CD14-positive monocyte (primary cell): ENCODE data around the gene CTSH. TPM values are rescaled to one million over a fixed set of nuclear protein-coding genes. Genes with fewer than 3 reads are reported as not detected.
"Not testable (repeated sequence)": the region's sequence is repeated elsewhere in the genome, so short reads cannot be mapped to it uniquely, and the experiment has no call there.

Source experiments
- DNase-seq, 3 donors: peaks; one replicate each; pipeline ENCODE4 v3.0.0-alpha.2; 2011 to 2022
- H2AFZ ChIP-seq: 2 replicates; pipeline ENCODE4 v1.6.0; 2012; ENCODE audit warnings: mild to moderate bottlenecking, low read depth, low read length, inconsistent platforms; ENCODE audit not compliant: insufficient read depth, poor library complexity, severe bottlenecking
- H3K27ac ChIP-seq, 2 donors: 1 replicate in 1 of 2; 2 replicates in 1 of 2; pipeline ENCODE4 v1.5.1; 2012 to 2013; ENCODE audit warnings: low read length in 2 of 2, control low read depth in 1 of 2, inconsistent platforms in 1 of 2, low read depth in 1 of 2, mild to moderate bottlenecking in 1 of 2
- H3K27me3 ChIP-seq, 2 donors: one replicate each; pipeline versions ENCODE4 v1.6.0 to v1.6.1; 2011 to 2013; ENCODE audit warnings: low read length in 2 of 2; ENCODE audit not compliant: control insufficient read depth in 2 of 2, insufficient read depth in 2 of 2
- H3K36me3 ChIP-seq, 2 donors: replicated peaks in 1 of 2; 1 replicate in 1 of 2; 2 replicates in 1 of 2; pipeline versions ENCODE4 v1.5.1 to v1.6.1; 2012 to 2013; ENCODE audit warnings: low read length in 2 of 2, control low read depth in 1 of 2, inconsistent platforms in 1 of 2, mild to moderate bottlenecking in 1 of 2; ENCODE audit not compliant: insufficient read depth in 2 of 2, control insufficient read depth in 1 of 2
- H3K4me1 ChIP-seq, 2 donors: 1 replicate in 1 of 2; 2 replicates in 1 of 2; pipeline versions ENCODE4 v1.5.1 to v1.6.1; 2012 to 2013; ENCODE audit warnings: low read length in 2 of 2, control low read depth in 1 of 2, inconsistent platforms in 1 of 2, mild to moderate bottlenecking in 1 of 2, moderate library complexity in 1 of 2; ENCODE audit not compliant: insufficient read depth in 2 of 2, control insufficient read depth in 1 of 2
- H3K4me2 ChIP-seq: replicated peaks from 2 replicates; pipeline ENCODE3; 2012; ENCODE audit warnings: low read length, moderate library complexity, mild to moderate bottlenecking; ENCODE audit not compliant: poor library complexity, severe bottlenecking; ENCODE audit errors: extremely low read depth
- H3K4me3 ChIP-seq, 3 experiments: fragments of 200-600 bp in 1 of 3; sonication (generic) in 1 of 3; replicated peaks in 1 of 3; 1 replicate in 2 of 3; 2 replicates in 1 of 3; pipeline ENCODE4 v1.5.1; 2011 to 2013; ENCODE audit warnings: low read length in 3 of 3, mild to moderate bottlenecking in 3 of 3, control low read depth in 2 of 3, low read depth in 2 of 3, inconsistent platforms in 1 of 3, moderate library complexity in 1 of 3
- H3K79me2 ChIP-seq: 2 replicates; pipeline ENCODE4 v1.6.0; 2012; ENCODE audit warnings: mild to moderate bottlenecking, control low read depth, inconsistent platforms, low read length, moderate library complexity; ENCODE audit not compliant: insufficient read depth
- H3K9ac ChIP-seq: 2 replicates; pipeline ENCODE4 v1.6.0; 2017; ENCODE audit warnings: low read length, mild to moderate bottlenecking; ENCODE audit not compliant: insufficient read depth, poor library complexity, severe bottlenecking
- H3K9me3 ChIP-seq, 2 donors: replicated peaks in 1 of 2; 1 replicate in 1 of 2; 2 replicates in 1 of 2; pipeline versions ENCODE4 v1.5.1 to v1.6.1; 2012 to 2013; ENCODE audit warnings: low read length in 2 of 2, control low read depth in 1 of 2; ENCODE audit not compliant: control insufficient read depth in 1 of 2, insufficient read depth in 1 of 2
- H4K20me1 ChIP-seq: 2 replicates; pipeline ENCODE4 v1.6.0; 2012; ENCODE audit warnings: mild to moderate bottlenecking, low read length, control low read depth, moderate library complexity; ENCODE audit not compliant: insufficient read depth
- H3K27ac Mint-ChIP-seq, 7 donors: one replicate each; pipeline ENCODE4 v1.8.0; 2020; ENCODE audit warnings: mild to moderate bottlenecking in 7 of 7, mixed read lengths in 7 of 7, moderate library complexity in 6 of 7, inconsistent platforms in 2 of 7
- H3K27me3 Mint-ChIP-seq, 3 donors: one replicate each; pipeline ENCODE4 v1.8.0; 2021 to 2022; ENCODE audit warnings: low read depth in 3 of 3, mild to moderate bottlenecking in 3 of 3, mixed read lengths in 3 of 3, moderate library complexity in 3 of 3, inconsistent platforms in 1 of 3
- H3K36me3 Mint-ChIP-seq, 2 donors: one replicate each; pipeline ENCODE4 v1.8.0; 2020; ENCODE audit warnings: mixed read lengths in 2 of 2, inconsistent platforms in 1 of 2, mild to moderate bottlenecking in 1 of 2
- H3K4me1 Mint-ChIP-seq: one replicate; pipeline ENCODE4 v1.8.0; 2020; ENCODE audit warnings: mild to moderate bottlenecking, mixed read lengths
- H3K4me3 Mint-ChIP-seq, 2 donors: one replicate each; pipeline ENCODE4 v1.8.0; 2020; ENCODE audit warnings: mild to moderate bottlenecking in 2 of 2, mixed read lengths in 2 of 2, moderate library complexity in 1 of 2
- H3K9me3 Mint-ChIP-seq, 7 donors: one replicate each; pipeline ENCODE4 v1.8.0; 2020 to 2022; ENCODE audit warnings: mixed read lengths in 7 of 7, mild to moderate bottlenecking in 6 of 7, moderate library complexity in 6 of 7, inconsistent platforms in 2 of 7
- CTCF ChIP-seq: fragments of 200-600 bp; IDR thresholded peaks from one replicate; pipeline ENCODE4 v1.8.0; 2022; ENCODE audit warnings: antibody characterized with exemption, mild to moderate bottlenecking
- WGBS: methylation state at CpG from one replicate; pipeline ENCODE4 v1.1.5; 2013; ENCODE audit warnings: missing lambda C conversion rate; ENCODE audit not compliant: insufficient coverage; 5-methylcytosine and 5-hydroxymethylcytosine counted together
- intact Hi-C, 2 donors: fragments of 100-400 bp; cut with micrococcal nuclease; formaldehyde crosslinking; loops; one replicate each; pipeline versions ENCODE4 v1.15.0 to v1.15.1; 2023
- polyA plus RNA-seq, 3 donors: library from polyadenylated mRNA; depleted of rRNA in 1 of 3; unstranded in 2 of 3; stranded (reverse) in 1 of 3; fragments of 300-500 nt in 2 of 3; fragments of >200 nt in 1 of 3; fragmentation: Illumina TruSeq in 2 of 3; gene quantifications; 1 replicate in 2 of 3; 2 replicates in 1 of 3; pipeline ENCODE4 v1.2.3, GENCODE V29; 2012 to 2021

The CTSH gene
- polyA plus RNA-seq, 3 donors: 555 to 884 (median 756) TPM

DNA sequence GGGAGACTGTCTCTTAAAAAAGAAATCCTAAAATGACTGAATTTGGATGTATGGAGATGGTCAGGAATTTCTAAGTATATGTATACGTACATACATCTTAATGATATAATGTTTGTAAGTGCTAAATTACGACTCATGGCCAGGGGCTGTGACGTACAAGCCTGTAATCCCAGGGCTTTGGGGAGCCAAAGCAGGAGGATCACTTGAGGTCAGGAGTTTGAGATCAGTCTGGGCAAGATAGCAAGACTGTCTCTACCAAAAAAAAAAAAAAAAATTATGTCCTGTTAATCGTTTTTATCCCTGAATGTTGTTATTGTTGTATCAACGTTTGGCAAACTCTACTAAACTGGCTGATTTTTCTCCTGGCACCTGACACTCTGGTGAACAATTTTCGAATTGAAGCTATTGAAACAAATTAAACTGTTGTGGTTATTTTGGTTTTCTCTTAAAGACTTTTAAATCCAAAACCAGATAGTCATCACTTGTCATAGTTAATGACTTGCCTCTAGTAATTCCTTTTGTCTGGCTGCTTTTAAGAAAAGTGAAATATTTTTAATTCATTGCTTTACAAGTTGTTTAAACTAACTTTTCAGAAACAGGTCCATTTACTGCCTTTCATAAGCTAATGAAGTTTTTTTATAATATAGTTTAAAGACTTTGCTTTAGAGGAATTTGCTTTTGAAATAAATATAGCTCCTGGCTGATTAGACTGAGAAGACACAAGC, 65.2 kb downstream of the CTSH start:
- Histone ChIP-seq H3K9me3 (no peaks in the 10 kb centered on the region), H3K4me2 (no peak overlapping the region), H3K27me3 (no peaks in the 10 kb centered on the region), H3K9ac (no peak overlapping the region), H3K27ac (no peak overlapping the region), H4K20me1 (peaks cover 100% of the 10 kb centered on the region), H3K36me3 (peaks cover 42 to 54% of the 10 kb centered on the region in 2 donors), H3K4me1 (peaks cover 38 to 39% of the 10 kb centered on the region in 2 donors), H2AFZ (no peak overlapping the region), H3K79me2 (peaks cover 100% of the 10 kb centered on the region), H3K4me3 (no peak overlapping the region)
- Mint-ChIP-seq H3K4me3 (no peak overlapping the region), H3K4me1 (peaks cover 37% of the 10 kb centered on the region), H3K27ac (peak overlapping the region in 5 of 7 donors; percentile 22 to 66 (median 57)), H3K9me3 (no peaks in the 10 kb centered on the region), H3K27me3 (no peaks in the 10 kb centered on the region), H3K36me3 (peaks cover 30 to 51% of the 10 kb centered on the region in 2 donors)
- no peak for TF ChIP-seq CTCF
- intact Hi-C loops: loop anchor here (10.0 kb wide), 3 partner anchors 65 to 1275 kb away; partner anchors contain the start of genes CTSH (in 1 of the 2) and FAH (in 1 of the 2)
- no peak for DNase-seq
- 100% methylated on average over 1 of the region's 6 CpGs for WGBS

DNA sequence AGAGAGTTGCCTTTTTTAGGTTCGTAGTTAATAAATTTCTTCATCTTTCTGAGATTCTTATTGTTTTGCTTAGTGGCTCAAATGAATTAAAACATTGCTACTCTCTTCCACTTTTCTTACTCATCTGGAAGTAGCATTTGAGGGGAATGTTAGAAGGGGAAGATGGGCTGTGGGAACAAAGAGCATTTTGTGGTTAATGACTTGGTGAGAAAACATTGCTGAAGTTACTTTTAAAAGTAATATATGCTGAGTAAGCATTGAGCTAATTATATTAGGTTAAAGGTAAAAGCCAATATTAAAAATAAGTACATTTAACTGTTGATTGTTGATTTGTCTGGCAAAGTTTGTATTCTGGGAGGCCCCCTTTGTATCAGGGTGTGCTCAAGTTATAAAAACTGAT, 66.5 kb downstream of the CTSH start:
- H3K36me3 ChIP-seq: peaks cover 30 to 40% of the 10 kb centered on the region in 2 donors
- Mint-ChIP-seq H3K36me3 (peaks cover 24 to 37% of the 10 kb centered on the region in 2 donors), H3K27ac (peak overlapping the region in 5 of 7 donors; percentile 37 to 83 (median 69)), H3K4me3 (no peak overlapping the region), H3K27me3 (peaks cover 0 to 2% (median 0%) of the 10 kb centered on the region in 3 donors), H3K9me3 (no peaks in the 10 kb centered on the region), H3K4me1 (peaks cover 39% of the 10 kb centered on the region)
- peaks cover 100% of the 10 kb centered on the region for H3K79me2 ChIP-seq
- H3K9me3 ChIP-seq: no peaks in the 10 kb centered on the region
- H4K20me1 ChIP-seq: peaks cover 99% of the 10 kb centered on the region
- no peak for TF ChIP-seq CTCF
- peak; percentile 5 to 24 (median 20) for DNase-seq
- H3K9ac ChIP-seq: no peak overlapping the region
- no CpG with 5 or more reads among the region's 1 CpG for WGBS
- peak overlapping the region; percentile 30 for H3K4me2 ChIP-seq
- H3K27me3 ChIP-seq: no peaks in the 10 kb centered on the region
- H3K4me1 ChIP-seq: peaks cover 41 to 43% of the 10 kb centered on the region in 2 donors
- H2AFZ ChIP-seq: no peak overlapping the region
- intact Hi-C loops: loop anchor here (10.0 kb wide), 3 partner anchors 66 to 1276 kb away; partner anchors contain the start of genes CTSH (in 1 of the 2) and FAH (in 1 of the 2)
- H3K27ac ChIP-seq: peak overlapping the region in 1 of 2 donors; percentile 61
- H3K4me3 ChIP-seq: peak overlapping the region in 1 of 3 experiments; percentile 19

GRCh38 chr15:78876954-78877353, 67.9 kb downstream of the CTSH start:
- Histone ChIP-seq H3K4me1 (peaks cover 47 to 48% of the 10 kb centered on the region in 2 donors), H3K79me2 (peaks cover 96% of the 10 kb centered on the region), H3K36me3 (peaks cover 16 to 26% of the 10 kb centered on the region in 2 donors), H4K20me1 (peaks cover 85% of the 10 kb centered on the region)
- not testable (repeated sequence) for H3K4me2 ChIP-seq, H3K4me3 ChIP-seq, H3K27me3 Mint-ChIP-seq, H3K9ac ChIP-seq, H3K9me3 Mint-ChIP-seq, H3K27ac ChIP-seq, H2AFZ ChIP-seq, H3K9me3 ChIP-seq, H3K27me3 ChIP-seq, DNase-seq
- Mint-ChIP-seq H3K36me3 (peaks cover 16 to 25% of the 10 kb centered on the region in 2 donors), H3K27ac (peak overlapping the region in 2 of 7 donors; percentile 20 to 40), H3K4me3 (peak overlapping the region in 1 of 2 donors; percentile 37), H3K4me1 (peaks cover 42% of the 10 kb centered on the region)
- WGBS: 100% methylated on average over 1 of the region's 14 CpGs
- intact Hi-C loops: loop anchor here (10.0 kb wide), 3 partner anchors 68 to 1278 kb away; partner anchors contain the start of genes CTSH (in 1 of the 2) and FAH (in 1 of the 2)
